ENCODE measurements around the gene GLYATL2.

GLYATL2 gene

GRCh38 chr11:58844361-58845005 is at the start of gene GLYATL2:
GLYATL2 (minus strand) TSS chr11:58844704; CDS start chr11:58839612, 5,092 bp downstream.
- no peak within 1 kb of the TSS for H3K27ac ChIP-seq
- no peak for DNase-seq (ENCODE audit: low read depth, low spot score)

GRCh38 chr11:58893899-58894298 is 49.4 kb upstream of the GLYATL2 start:
- no peak overlapping the region for H3K27ac ChIP-seq
- no peak for DNase-seq (ENCODE audit: low read depth, low spot score)

- no peak overlapping the region for H3K27ac ChIP-seq
- DNase-seq (ENCODE audit: low read depth, low spot score) = no peak
These were observed 44.1 kb upstream of the GLYATL2 start for GRCh38 chr11:58888579-58888978.

GRCh38 chr11:58887452-58887851 is 42.9 kb upstream of the GLYATL2 start:
- H3K27ac ChIP-seq = no peak overlapping the region

GRCh38 chr11:58880625-58881024 is 36.1 kb upstream of the GLYATL2 start:
- DNase-seq (ENCODE audit: low read depth, low spot score) = no peak
- H3K27ac ChIP-seq = no peak overlapping the region

More at GRCh38 chr11:58887452-58887851, 42.9 kb upstream of the GLYATL2 start:
- DNase-seq (ENCODE audit: low read depth, low spot score) = no peak

- DNase-seq (ENCODE audit: low read depth, low spot score) = no peak
- H3K27ac ChIP-seq = no peak overlapping the region
These were observed 35.7 kb upstream of the GLYATL2 start for GRCh38 chr11:58880166-58880565.

GRCh38 chr11:58867556-58867955 is 23.1 kb upstream of the GLYATL2 start:
- no peak overlapping the region for H3K27ac ChIP-seq
- DNase-seq (ENCODE audit: low read depth, low spot score) = no peak

GRCh38 chr11:58866788-58867187 is 22.3 kb upstream of the GLYATL2 start:
- DNase-seq (ENCODE audit: low read depth, low spot score) = no peak
- no peak overlapping the region for H3K27ac ChIP-seq

GRCh38 chr11:58864335-58864734 is 19.8 kb upstream of the GLYATL2 start:
- H3K27ac ChIP-seq = no peak overlapping the region
- DNase-seq (ENCODE audit: low read depth, low spot score) = no peak

GRCh38 chr11:58863697-58864096 is 19.2 kb upstream of the GLYATL2 start:
- no peak overlapping the region for H3K27ac ChIP-seq
- DNase-seq (ENCODE audit: low read depth, low spot score) = no peak

GRCh38 chr11:58861533-58861932 is 17.0 kb upstream of the GLYATL2 start:
- no peak overlapping the region for H3K27ac ChIP-seq
- DNase-seq (ENCODE audit: low read depth, low spot score) = no peak

GRCh38 chr11:58856806-58857205 is 12.3 kb upstream of the GLYATL2 start:
- no peak for DNase-seq (ENCODE audit: low read depth, low spot score)
- H3K27ac ChIP-seq = no peak overlapping the region

- no peak overlapping the region for H3K27ac ChIP-seq
- no peak for DNase-seq (ENCODE audit: low read depth, low spot score)
These were observed 882 bp upstream of the GLYATL2 start for GRCh38 chr11:58845386-58845785.

GRCh38 chr11:58837707-58838388 is 6.7 kb downstream of the GLYATL2 start:
- H3K27ac ChIP-seq = no peak overlapping the region
- no peak for DNase-seq (ENCODE audit: low read depth, low spot score)

GRCh38 chr11:58832056-58832645 is 12.4 kb downstream of the GLYATL2 start:
- H3K27ac ChIP-seq = no peak overlapping the region
- DNase-seq (ENCODE audit: low read depth, low spot score) = peak; percentile 8

GRCh38 chr11:58830673-58831301 is 13.7 kb downstream of the GLYATL2 start:
- no peak for DNase-seq (ENCODE audit: low read depth, low spot score)
- no peak overlapping the region for H3K27ac ChIP-seq

GRCh38 chr11:58829786-58830185 is 14.7 kb downstream of the GLYATL2 start:
- peak; percentile 62 for DNase-seq (ENCODE audit: low read depth, low spot score)
- H3K27ac ChIP-seq = no peak overlapping the region

GRCh38 chr11:58813693-58814092 is 30.8 kb downstream of the GLYATL2 start:
- no peak for DNase-seq (ENCODE audit: low read depth, low spot score)
- no peak overlapping the region for H3K27ac ChIP-seq

GRCh38 chr11:58811499-58811898 is 33.0 kb downstream of the GLYATL2 start:
- DNase-seq (ENCODE audit: low read depth, low spot score) = no peak
- no peak overlapping the region for H3K27ac ChIP-seq

GRCh38 chr11:58807343-58807742 is 37.2 kb downstream of the GLYATL2 start:
- no peak for DNase-seq (ENCODE audit: low read depth, low spot score)
- no peak overlapping the region for H3K27ac ChIP-seq

- DNase-seq (ENCODE audit: low read depth, low spot score) = peak; percentile 29
- peak overlapping the region; percentile 43 for H3K27ac ChIP-seq
These were observed 39.4 kb downstream of the GLYATL2 start for GRCh38 chr11:58805065-58805464.
